ENCODE measurements around the gene FRAS1.

The FRAS1 gene

GRCh38 chr4:78331965-78332364, 274.8 kb downstream of the FRAS1 start:
- DNase-seq: no peak

GRCh38 chr4:78332976-78333375, 275.9 kb downstream of the FRAS1 start:
- no peak for DNase-seq

DNA sequence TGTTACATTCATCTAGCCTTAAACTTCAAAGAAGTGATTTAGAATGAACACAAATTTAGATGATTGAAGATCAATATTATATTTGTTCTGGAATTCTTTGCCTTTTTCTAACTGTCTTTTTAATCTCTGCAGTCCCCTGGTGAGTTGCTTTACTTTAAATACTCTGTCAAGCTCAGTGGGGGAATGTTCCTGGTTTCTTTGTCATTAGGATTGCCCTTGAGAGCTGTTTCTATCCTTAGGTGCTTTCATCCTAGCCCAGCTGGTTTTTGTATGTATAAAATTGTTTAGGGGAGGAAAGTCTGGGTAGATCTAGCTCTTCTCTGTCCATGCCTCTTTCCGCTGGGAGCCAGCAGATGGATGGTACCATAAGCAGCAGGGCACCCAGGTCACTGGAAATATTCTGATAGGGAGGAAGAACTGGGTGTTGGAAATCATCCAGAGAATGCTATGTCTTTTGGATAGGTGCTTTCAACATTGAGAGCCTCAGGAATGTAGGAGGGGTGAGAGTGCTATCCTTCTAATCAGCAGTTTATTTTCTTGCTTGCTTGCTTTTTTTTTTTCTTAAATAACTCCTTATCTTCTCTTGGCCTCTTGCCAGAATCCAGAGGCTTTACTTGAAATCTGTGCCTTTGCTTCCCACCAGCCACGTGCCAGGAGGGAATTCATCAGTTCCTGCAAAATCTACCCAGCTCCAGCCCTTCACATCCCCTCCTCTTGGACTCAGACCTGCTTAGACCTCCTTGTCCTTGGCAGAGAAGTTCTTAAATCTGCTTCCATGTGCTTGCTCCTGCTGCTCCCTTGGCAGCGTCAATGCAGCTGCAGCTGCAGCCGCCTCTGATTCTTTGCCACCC, 279.2 kb downstream of the FRAS1 start:
- DNase-seq: no peak

GRCh38 chr4:78337244-78338020, 280.3 kb downstream of the FRAS1 start:
- DNase-seq: no peak

GRCh38 chr4:78342125-78342524, 285.0 kb downstream of the FRAS1 start:
- no peak for DNase-seq

DNA sequence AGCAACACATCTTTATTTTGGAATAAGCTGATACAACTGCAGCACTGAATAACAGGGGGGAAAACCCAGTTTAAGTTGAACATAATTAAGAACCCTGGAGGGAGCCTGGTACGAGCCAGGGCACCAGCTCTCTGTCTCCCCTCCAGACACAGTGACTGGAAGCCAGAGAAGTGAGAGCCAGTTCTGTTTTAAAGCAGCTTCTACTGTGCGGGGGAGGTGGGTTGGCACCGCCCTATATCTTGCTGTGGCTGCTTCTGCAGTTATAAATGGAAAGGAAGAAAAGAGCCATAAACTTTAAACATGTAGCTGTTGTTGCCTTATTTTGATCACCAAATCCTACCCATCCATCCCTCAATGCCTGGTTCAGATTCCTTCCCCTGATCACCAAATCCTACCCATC, 286.6 kb downstream of the FRAS1 start:
- DNase-seq: no peak

DNA sequence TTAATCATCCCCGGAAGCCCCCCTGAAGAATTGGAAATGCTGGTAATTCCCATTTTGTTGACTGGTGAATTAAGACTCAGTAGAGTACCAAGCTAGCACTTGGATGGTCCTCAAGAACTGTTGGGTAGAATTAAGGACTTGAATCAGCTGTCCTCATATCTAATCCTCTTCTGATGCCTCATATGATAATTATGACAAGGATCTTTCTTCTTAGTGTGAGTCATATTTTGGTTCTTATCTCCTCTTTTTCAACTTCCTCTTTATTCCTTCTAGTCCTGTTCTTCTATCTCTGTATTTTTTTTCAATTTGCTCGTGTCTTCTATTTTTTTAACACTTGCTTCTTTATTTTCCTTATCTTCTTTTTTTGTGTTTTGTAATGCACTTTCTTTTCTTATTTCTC, 288.1 kb downstream of the FRAS1 start:
- DNase-seq: no peak

DNA sequence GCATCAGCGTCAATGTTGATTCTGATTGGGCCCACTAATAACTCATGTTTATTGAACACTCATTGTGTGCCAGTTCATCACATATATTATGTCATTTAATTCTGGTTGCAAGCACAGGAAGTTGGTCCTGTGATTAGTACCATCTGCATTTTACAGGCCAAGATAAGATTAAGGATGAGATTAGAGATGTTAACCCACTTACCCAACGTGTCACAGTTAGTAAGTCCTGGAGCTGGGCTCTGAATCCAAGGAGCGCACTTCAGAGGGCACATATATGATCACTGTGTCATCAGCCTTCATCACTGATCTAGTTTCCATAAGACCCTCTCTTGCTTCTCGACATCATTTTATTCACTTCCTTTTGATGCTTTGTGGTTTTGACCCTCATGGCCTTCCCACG, 289.1 kb downstream of the FRAS1 start:
- no peak for DNase-seq

DNA sequence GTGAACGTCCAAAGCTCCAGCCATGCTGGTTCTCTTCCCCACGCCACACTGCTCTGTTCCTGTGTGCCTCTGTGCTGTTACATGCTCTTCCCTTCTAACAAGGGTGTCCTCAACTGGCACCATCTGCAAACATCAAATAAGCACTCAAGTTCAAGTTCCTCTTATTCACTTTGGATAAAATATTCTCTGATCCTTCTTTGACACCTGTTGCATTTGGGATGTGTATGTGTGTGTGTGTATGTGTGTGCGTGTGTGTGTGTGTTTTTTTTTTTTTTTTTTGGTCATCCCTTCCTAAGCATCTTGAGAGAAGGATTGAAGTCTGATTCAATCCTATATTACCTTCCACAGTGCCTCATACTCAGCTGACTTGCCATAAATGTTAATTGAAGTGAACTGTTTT, 290.4 kb downstream of the FRAS1 start:
- no peak for DNase-seq

GRCh38 chr4:78353921-78354320, 296.8 kb downstream of the FRAS1 start:
- no peak for DNase-seq

GRCh38 chr4:78354782-78355181, 297.7 kb downstream of the FRAS1 start:
- no peak for DNase-seq

DNA sequence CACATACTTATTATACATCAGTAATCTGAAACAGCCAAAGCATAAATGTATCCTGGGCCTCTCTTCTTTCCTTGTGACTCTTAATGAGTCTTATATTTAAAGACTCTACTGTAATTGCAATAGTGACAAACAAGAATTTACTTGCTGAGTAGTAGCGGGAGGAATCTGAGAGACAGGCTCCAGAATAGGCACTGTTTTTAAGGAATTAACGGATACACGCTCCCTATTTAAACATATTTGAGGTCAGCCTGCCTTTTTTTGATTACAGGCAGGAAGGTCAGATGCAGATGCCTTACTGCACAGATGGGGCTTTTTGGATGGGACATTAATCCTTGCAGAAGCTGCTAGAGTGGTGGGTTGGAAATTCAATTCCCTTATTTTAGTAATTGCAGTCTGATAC, 298.2 kb downstream of the FRAS1 start:
- no peak for DNase-seq

- no peak for DNase-seq
Observed at GRCh38 chr4:78356251-78356786, 299.2 kb downstream of the FRAS1 start.

DNA sequence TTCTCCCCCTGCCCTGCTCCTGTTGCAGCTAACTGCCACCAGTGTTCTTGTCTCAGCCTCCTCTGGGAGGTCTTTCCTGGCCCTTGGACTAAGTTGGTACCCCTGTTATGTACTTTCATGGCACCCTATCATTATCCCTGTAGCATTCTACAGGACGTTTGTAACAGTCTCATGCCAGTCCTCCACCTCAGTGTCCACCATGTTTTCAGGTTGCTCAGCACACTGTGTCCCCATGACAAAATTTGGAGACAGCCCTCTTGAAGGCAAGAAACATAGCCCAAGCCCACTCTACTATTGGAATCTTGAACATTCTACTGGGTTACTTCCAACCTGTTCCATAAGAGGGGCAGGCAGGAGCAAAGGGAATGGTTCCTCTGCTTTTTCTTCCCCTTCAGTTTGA, 300.0 kb downstream of the FRAS1 start:
- DNase-seq: no peak

GRCh38 chr4:78360466-78360865, 303.3 kb downstream of the FRAS1 start:
- no peak for DNase-seq

DNA sequence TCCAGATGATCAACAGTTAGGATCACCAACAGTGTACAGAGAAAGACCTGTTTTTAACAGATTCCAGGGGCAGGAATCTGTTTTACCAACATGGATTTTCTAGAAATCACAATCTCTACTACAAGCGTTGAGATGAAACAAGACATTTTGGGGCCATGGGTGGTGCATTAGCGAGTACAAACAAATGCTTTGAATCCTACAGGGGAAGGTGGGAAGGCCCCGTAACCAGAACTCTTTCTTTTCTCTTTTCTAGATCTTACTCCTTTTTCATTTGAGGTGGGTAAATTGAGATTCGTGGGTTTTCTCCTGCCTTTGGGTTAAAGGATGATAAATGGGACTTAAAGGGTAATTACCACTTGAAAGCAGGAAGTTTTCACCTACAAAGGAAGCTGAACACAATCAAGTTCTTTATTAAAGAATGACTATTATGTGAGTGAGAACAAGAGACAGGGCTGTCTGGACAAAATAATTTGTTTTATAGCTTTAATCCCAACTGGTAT, 304.5 kb downstream of the FRAS1 start:
- DNase-seq: no peak

- DNase-seq: no peak
Observed at GRCh38 chr4:78362310-78362709, 305.2 kb downstream of the FRAS1 start.

GRCh38 chr4:78363031-78363570, 306.0 kb downstream of the FRAS1 start:
- DNase-seq: no peak

DNA sequence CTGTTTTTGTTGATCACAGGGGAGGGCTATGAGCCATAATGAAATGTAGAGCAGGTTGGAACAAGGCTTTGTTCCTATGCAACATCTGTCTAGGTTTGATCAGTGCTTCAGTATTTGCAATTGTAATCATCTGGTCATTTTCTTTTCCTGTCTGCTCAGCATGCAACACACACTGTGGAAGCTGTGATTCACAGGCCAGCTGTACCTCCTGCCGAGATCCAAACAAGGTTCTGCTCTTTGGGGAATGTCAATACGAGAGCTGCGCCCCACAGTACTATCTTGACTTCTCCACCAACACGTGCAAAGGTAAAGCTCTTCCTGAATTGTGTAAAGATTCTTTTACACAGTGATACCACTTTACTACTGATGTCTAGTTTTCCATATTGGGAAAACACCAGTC, 312.6 kb downstream of the FRAS1 start:
- DNase-seq: no peak

GRCh38 chr4:78370631-78371372, 313.7 kb downstream of the FRAS1 start:
- DNase-seq: no peak

- no peak for DNase-seq
Observed at GRCh38 chr4:78372355-78372988, 315.3 kb downstream of the FRAS1 start.

GRCh38 chr4:78377555-78377954, 320.4 kb downstream of the FRAS1 start:
- no peak for DNase-seq

Measured in CD4-positive, alpha-beta T cell treated with Interferon alpha-2 for 1 hour (primary cell).